H9 (cell line): ENCODE measurements around the gene GFER. TPM values are rescaled to one million over a fixed set of nuclear protein-coding genes. Genes with fewer than 3 reads are reported as not detected.
A peak's percentile ranks its signal among the peaks of the same experiment; 100 is the strongest.
"Not testable (repeated sequence)": the region's sequence is repeated elsewhere in the genome, so short reads cannot be mapped to it uniquely, and the experiment has no call there.

Experiments
- DNase-seq: peaks from one replicate; pipeline ENCODE4 v3.0.0-alpha.2; 2017
- H2AFZ ChIP-seq: one replicate; pipeline ENCODE4 v1.6.1; 2013; ENCODE audit warnings: mild to moderate bottlenecking, low read length, control low read depth, moderate library complexity
- H2AK5ac ChIP-seq: 2 replicates; pipeline ENCODE4 v1.6.1; 2013; ENCODE audit warnings: low read length, control low read depth, mixed read lengths; ENCODE audit not compliant: insufficient read length
- H2BK120ac ChIP-seq: one replicate; pipeline ENCODE4 v1.6.1; 2013; ENCODE audit warnings: low read depth, mild to moderate bottlenecking, low read length, control low read depth, inconsistent platforms; ENCODE audit not compliant: poor library complexity, severe bottlenecking
- H2BK12ac ChIP-seq: 2 replicates; pipeline ENCODE4 v1.6.1; 2013; ENCODE audit warnings: low read length, control low read depth, mixed read lengths, low read depth; ENCODE audit not compliant: insufficient read length
- H2BK15ac ChIP-seq: 2 replicates; pipeline ENCODE4 v1.6.1; 2013; ENCODE audit warnings: low read depth, low read length, control low read depth
- H2BK20ac ChIP-seq: one replicate; pipeline ENCODE4 v1.6.1; 2013; ENCODE audit warnings: low read depth, mild to moderate bottlenecking, low read length, control low read depth, inconsistent platforms; ENCODE audit not compliant: poor library complexity, severe bottlenecking
- H2BK5ac ChIP-seq: 2 replicates; pipeline ENCODE4 v1.6.1; 2013; ENCODE audit warnings: low read length, control low read depth, mixed read lengths; ENCODE audit not compliant: insufficient read length
- H3K14ac ChIP-seq: 2 replicates; pipeline ENCODE4 v1.6.1; 2013; ENCODE audit warnings: low read length, control low read depth; ENCODE audit not compliant: insufficient read depth
- H3K18ac ChIP-seq: 2 replicates; pipeline ENCODE4 v1.6.1; 2013; ENCODE audit warnings: low read depth, mild to moderate bottlenecking, mixed read lengths, low read length, control low read depth; ENCODE audit not compliant: insufficient read length
- H3K23ac ChIP-seq: 2 replicates; pipeline ENCODE4 v1.6.1; 2013; ENCODE audit warnings: low read length, control low read depth, mixed read lengths, low read depth; ENCODE audit not compliant: insufficient read length
- H3K23me2 ChIP-seq: 2 replicates; pipeline ENCODE4 v1.6.1; 2013; ENCODE audit warnings: low read depth, mild to moderate bottlenecking, mixed read lengths, low read length, control low read depth; ENCODE audit not compliant: insufficient read length, poor library complexity, severe bottlenecking
- H3K27ac ChIP-seq: 2 replicates; pipeline ENCODE4 v1.5.1; 2013; ENCODE audit warnings: low read length, control low read depth, mixed read lengths, low read depth; ENCODE audit not compliant: insufficient read length
- H3K27me3 ChIP-seq: 2 replicates; pipeline ENCODE4 v1.6.1; 2013; ENCODE audit warnings: low read length, control low read depth, inconsistent platforms; ENCODE audit not compliant: insufficient read depth
- H3K4ac ChIP-seq: 2 replicates; pipeline ENCODE4 v1.6.1; 2013; ENCODE audit warnings: low read depth, mild to moderate bottlenecking, control low read depth, inconsistent platforms, low read length, moderate library complexity
- H3K4me1 ChIP-seq: 2 replicates; pipeline ENCODE4 v1.6.1; 2013; ENCODE audit warnings: low read length, control low read depth, inconsistent platforms; ENCODE audit not compliant: insufficient read depth
- H3K4me2 ChIP-seq: 2 replicates; pipeline ENCODE4 v1.6.1; 2013; ENCODE audit warnings: low read length, control low read depth, mixed read lengths; ENCODE audit not compliant: insufficient read length, insufficient read depth
- H3K56ac ChIP-seq: 2 replicates; pipeline ENCODE4 v1.6.1; 2013; ENCODE audit warnings: low read depth, mild to moderate bottlenecking, mixed read lengths, low read length, control low read depth; ENCODE audit not compliant: insufficient read length
- H3K79me1 ChIP-seq: 2 replicates; pipeline ENCODE4 v1.6.1; 2013; ENCODE audit warnings: low read depth, mild to moderate bottlenecking, moderate library complexity, low read length, control low read depth, inconsistent platforms; ENCODE audit not compliant: insufficient read depth, poor library complexity, severe bottlenecking
- H3K79me2 ChIP-seq: 2 replicates; pipeline ENCODE4 v1.6.1; 2013; ENCODE audit warnings: low read length, control low read depth, inconsistent platforms; ENCODE audit not compliant: insufficient read depth
- H3K9ac ChIP-seq: 2 replicates; pipeline ENCODE4 v1.6.1; 2013; ENCODE audit warnings: low read length, control low read depth, mixed read lengths; ENCODE audit not compliant: insufficient read length; ENCODE audit errors: extremely low read depth
- H3K9me3 ChIP-seq: one replicate; pipeline ENCODE4 v1.6.1; 2013; ENCODE audit warnings: low read depth, low read length, inconsistent platforms; ENCODE audit not compliant: control insufficient read depth
- H3T11ph ChIP-seq: one replicate; pipeline ENCODE4 v1.6.1; 2013; ENCODE audit warnings: mild to moderate bottlenecking, low read length, control low read depth, inconsistent platforms
- H4K20me1 ChIP-seq: one replicate; pipeline ENCODE4 v1.6.1; 2013; ENCODE audit not compliant: control insufficient read depth, insufficient read length, insufficient read depth
- H4K5ac ChIP-seq: 2 replicates; pipeline ENCODE4 v1.6.1; 2013; ENCODE audit warnings: low read depth, mild to moderate bottlenecking, mixed read lengths, low read length, control low read depth; ENCODE audit not compliant: insufficient read length
- H4K8ac ChIP-seq: replicated peaks from 2 replicates; pipeline ENCODE4 v1.6.1; 2013; ENCODE audit warnings: low read length, control low read depth, mixed read lengths, low read depth; ENCODE audit not compliant: insufficient read length
- H4K91ac ChIP-seq: 2 replicates; pipeline ENCODE4 v1.6.1; 2013; ENCODE audit warnings: low read depth, mild to moderate bottlenecking, moderate library complexity, mixed read lengths, low read length, control low read depth; ENCODE audit not compliant: insufficient read length
- H3K27ac Mint-ChIP-seq, 3 experiments: 2 replicates in 2 of 3; 3 replicates in 1 of 3; pipeline ENCODE4 v1.8.0; 2020 to 2021; ENCODE audit warnings: mixed read lengths in 3 of 3, mild to moderate bottlenecking in 1 of 3, moderate library complexity in 1 of 3
- H3K27me3 Mint-ChIP-seq: 2 replicates; pipeline ENCODE4 v1.8.0; 2021; ENCODE audit warnings: low read depth, mild to moderate bottlenecking, moderate library complexity, mixed read lengths
- H3K36me3 Mint-ChIP-seq, 3 experiments: 2 replicates in 2 of 3; 3 replicates in 1 of 3; pipeline ENCODE4 v1.8.0; 2020 to 2021; ENCODE audit warnings: low read depth in 3 of 3, mixed read lengths in 3 of 3; ENCODE audit not compliant: insufficient read depth in 1 of 3
- H3K4me1 Mint-ChIP-seq, 2 experiments: 2 replicates each; pipeline ENCODE4 v1.8.0; 2020; ENCODE audit warnings: mixed read lengths in 2 of 2
- H3K4me3 Mint-ChIP-seq, 2 experiments: 2 replicates in 1 of 2; 3 replicates in 1 of 2; pipeline ENCODE4 v1.8.0; 2020 to 2021; ENCODE audit warnings: mild to moderate bottlenecking in 2 of 2, mixed read lengths in 2 of 2, moderate library complexity in 1 of 2
- H3K9me3 Mint-ChIP-seq, 2 experiments: 2 replicates in 1 of 2; 3 replicates in 1 of 2; pipeline ENCODE4 v1.8.0; 2020; ENCODE audit warnings: mild to moderate bottlenecking in 2 of 2, mixed read lengths in 2 of 2, moderate library complexity in 1 of 2
- CTCF ChIP-seq: fragments of 200-600 bp; sonication (generic); conservative IDR thresholded peaks from 3 replicates; pipeline ENCODE4 v1.8.0; 2021; ENCODE audit warnings: antibody characterized with exemption, mild to moderate bottlenecking
- WGBS: extraction: QIAGEN DNeasy Blood & Tissue Kit; methylation state at CpG from one replicate; pipeline ENCODE4 v1.1.7; 2013; ENCODE audit warnings: missing lambda C conversion rate, low lambda C conversion rate, mixed read lengths; ENCODE audit not compliant: insufficient read length; ENCODE audit errors: extremely low coverage; 5-methylcytosine and 5-hydroxymethylcytosine counted together
- total RNA-seq: library from RNA; stranded (reverse); gene quantifications from 2 replicates; pipeline ENCODE4 v1.2.1, GENCODE V29; 2021

GFER gene
- total RNA-seq, 1 experiment from 2014 or later, result 49.1 TPM

GRCh38 chr16:1953734-1954133, 30.3 kb upstream of the GFER start:
- no peak for DNase-seq
- H4K8ac ChIP-seq, result no peak overlapping the region
- H3K9ac ChIP-seq, result no peak overlapping the region
- H2BK15ac ChIP-seq, result no peak overlapping the region
- H2BK120ac ChIP-seq, result no peak overlapping the region
- H4K5ac ChIP-seq, result no peak overlapping the region
- H3K18ac ChIP-seq, result no peak overlapping the region
- no CpG with 5 or more reads among the region's 22 CpGs for WGBS
- TF ChIP-seq CTCF, result no peak
- H3K4ac ChIP-seq, result no peak overlapping the region
- no peaks in the 10 kb centered on the region for H3K79me2 ChIP-seq
- no peaks in the 10 kb centered on the region for H3K79me1 ChIP-seq
- H4K91ac ChIP-seq, result no peak overlapping the region
- H2BK20ac ChIP-seq, result no peak overlapping the region
- Mint-ChIP-seq H3K27me3 (peaks cover 19% of the 10 kb centered on the region), H3K4me1 (peaks cover 4 to 5% of the 10 kb centered on the region in 2 experiments; a peak in 2 of 4 replicates), H3K27ac (no peak overlapping the region), H3K4me3 (no peak overlapping the region), H3K9me3 (peaks cover 0 to 3% of the 10 kb centered on the region in 2 experiments; a peak in 2 of 5 replicates), H3K36me3 (no peaks in the 10 kb centered on the region; a peak in 2 of 7 replicates)
- no peak overlapping the region for H2AFZ ChIP-seq
- no peak overlapping the region for H3K56ac ChIP-seq
- no peak overlapping the region for H3K23ac ChIP-seq
- no peak overlapping the region; the same call in 1 of the 2 replicates for H3K14ac ChIP-seq
- no peak overlapping the region for H2AK5ac ChIP-seq
- H3T11ph ChIP-seq, result no peak overlapping the region
- no peak overlapping the region for H2BK5ac ChIP-seq
- no peaks in the 10 kb centered on the region for H3K23me2 ChIP-seq
- no peaks in the 10 kb centered on the region for H3K4me1 ChIP-seq
- no peak overlapping the region for H3K4me2 ChIP-seq
- H2BK12ac ChIP-seq, result no peak overlapping the region
- no peaks in the 10 kb centered on the region for H3K9me3 ChIP-seq
- no peaks in the 10 kb centered on the region for H3K27me3 ChIP-seq
- H4K20me1 ChIP-seq, result no peaks in the 10 kb centered on the region
- no peak overlapping the region for H3K27ac ChIP-seq

GRCh38 chr16:1957434-1958142, 26.4 kb upstream of the GFER start:
- not testable (repeated sequence) for H3T11ph ChIP-seq, H3K23me2 ChIP-seq, H3K27ac ChIP-seq, DNase-seq, H4K91ac ChIP-seq, H3K4me1 ChIP-seq, H3K14ac ChIP-seq, H2BK20ac ChIP-seq, H3K23ac ChIP-seq, H3K79me2 ChIP-seq, H3K27ac Mint-ChIP-seq, H4K5ac ChIP-seq, H2BK15ac ChIP-seq, H4K20me1 ChIP-seq, H3K9me3 Mint-ChIP-seq, H4K8ac ChIP-seq, H3K4ac ChIP-seq, H3K27me3 ChIP-seq, H3K56ac ChIP-seq, H2AFZ ChIP-seq, H2BK5ac ChIP-seq, H3K4me2 ChIP-seq, H2BK12ac ChIP-seq, H2AK5ac ChIP-seq, H3K18ac ChIP-seq, H3K9me3 ChIP-seq, H2BK120ac ChIP-seq, H3K79me1 ChIP-seq, H3K9ac ChIP-seq
- Mint-ChIP-seq H3K36me3 (peaks cover 10 to 20% (median 16%) of the 10 kb centered on the region in 3 experiments), H3K4me1 (peaks cover 24 to 30% of the 10 kb centered on the region in 2 experiments), H3K4me3 (peak overlapping the region in 1 of 2 experiments; percentile 29; a peak in 1 of 5 replicates), H3K27me3 (peaks cover 24% of the 10 kb centered on the region)
- no CpG with 5 or more reads among the region's 22 CpGs for WGBS
